GM12865 (cell line): Measurements from ENCODE around the gene MFGE8.
A peak's percentile ranks its signal among the peaks of the same experiment; 100 is the strongest.
"Not testable (repeated sequence)": the region's sequence is repeated elsewhere in the genome, so short reads cannot be mapped to it uniquely, and the experiment has no call there.

ENCODE experiments used
- DNase-seq: peaks from one replicate; pipeline ENCODE4 v3.0.0; 2010; ENCODE audit warnings: low read depth
- H3K4me3 ChIP-seq: 2 replicates; pipeline ENCODE4 v1.5.1; 2011; ENCODE audit warnings: mild to moderate bottlenecking, low read depth, low read length, control low read depth
- CTCF ChIP-seq: IDR thresholded peaks from 2 replicates; pipeline ENCODE4 v1.5.1; 2011; ENCODE audit warnings: low read length, control low read depth, low read depth, inconsistent platforms; ENCODE audit not compliant: insufficient read depth; ENCODE audit errors: missing control alignments

The MFGE8 gene

GRCh38 chr15:88930579-88930978 is 17.4 kb upstream of the MFGE8 start:
- DNase-seq: no peak
- TF ChIP-seq CTCF: no peak
- H3K4me3 ChIP-seq: no peak overlapping the region

- DNase-seq, H3K4me3 ChIP-seq: not testable (repeated sequence)
These were observed 16.3 kb upstream of the MFGE8 start for GRCh38 chr15:88929358-88930098.

- not testable (repeated sequence) for DNase-seq, H3K4me3 ChIP-seq
These were observed 15.0 kb upstream of the MFGE8 start for GRCh38 chr15:88928192-88928591.

GRCh38 chr15:88925648-88926047 is 12.5 kb upstream of the MFGE8 start:
- H3K4me3 ChIP-seq, DNase-seq: not testable (repeated sequence)

- H3K4me3 ChIP-seq: not testable (repeated sequence)
- DNase-seq: peak; percentile 71
These were observed 7.8 kb upstream of the MFGE8 start for GRCh38 chr15:88920892-88921435.

- TF ChIP-seq CTCF: no peak
- H3K4me3 ChIP-seq: no peak overlapping the region
- DNase-seq: no peak
These were observed 7.2 kb upstream of the MFGE8 start for GRCh38 chr15:88920186-88920891.

- DNase-seq: peak; percentile 72
These were observed 5.6 kb upstream of the MFGE8 start for GRCh38 chr15:88918738-88919137.

GRCh38 chr15:88917760-88918159 is 4.6 kb upstream of the MFGE8 start:
- no peak overlapping the region for H3K4me3 ChIP-seq
- no peak for DNase-seq
- TF ChIP-seq CTCF: no peak

More at GRCh38 chr15:88918738-88919137, 5.6 kb upstream of the MFGE8 start:
- no peak overlapping the region for H3K4me3 ChIP-seq
- no peak for TF ChIP-seq CTCF

GRCh38 chr15:88915354-88915753 is 2.2 kb upstream of the MFGE8 start:
- no peak for TF ChIP-seq CTCF
- H3K4me3 ChIP-seq: no peak overlapping the region
- DNase-seq: no peak
